Kidney (tissue), 14 donors: ENCODE results near the gene TSPAN1. TPM values are rescaled to one million over a fixed set of nuclear protein-coding genes. Genes with fewer than 3 reads are reported as not detected.

Source experiments
- DNase-seq, 5 donors: peaks; one replicate each; pipeline ENCODE4 v3.0.0-alpha.2; 2013 to 2020
- FAIRE-seq: peaks from 2 replicates; lab custom pipeline; 2012; peaks lifted over from hg19 to GRCh38; lab: Jason Lieb, UNC
- H3K27ac ChIP-seq, 2 donors: one replicate each; pipeline ENCODE4 v1.7.0; 2013; ENCODE audit warnings: low read depth in 2 of 2, low read length in 2 of 2, inconsistent platforms in 1 of 2
- H3K27me3 ChIP-seq: one replicate; pipeline ENCODE4 v1.7.1; 2013; ENCODE audit warnings: low read length, inconsistent platforms; ENCODE audit not compliant: control insufficient read depth, insufficient read depth
- H3K36me3 ChIP-seq, 3 donors: one replicate each; pipeline versions ENCODE4 v1.7.0 to v1.7.1; 2013; ENCODE audit warnings: low read length in 3 of 3, control low read depth in 1 of 3, inconsistent platforms in 1 of 3; ENCODE audit not compliant: insufficient read depth in 3 of 3, control insufficient read depth in 2 of 3
- H3K4me1 ChIP-seq, 3 donors: one replicate each; pipeline versions ENCODE4 v1.7.0 to v1.7.1; 2013; ENCODE audit warnings: low read length in 3 of 3, inconsistent platforms in 1 of 3, low read depth in 1 of 3; ENCODE audit not compliant: control insufficient read depth in 2 of 3, insufficient read depth in 2 of 3
- H3K4me3 ChIP-seq, 3 donors: one replicate each; pipeline versions ENCODE4 v1.7.0 to v1.8.1; 2013; ENCODE audit warnings: low read length in 3 of 3, control low read depth in 1 of 3, inconsistent platforms in 1 of 3
- H3K9ac ChIP-seq, 3 donors: one replicate each; pipeline versions ENCODE4 v1.7.0 to v1.7.1; 2013; ENCODE audit warnings: low read length in 3 of 3, control low read depth in 1 of 3, inconsistent platforms in 1 of 3
- H3K9me3 ChIP-seq, 3 donors: one replicate each; pipeline versions ENCODE4 v1.7.0 to v1.7.1; 2013; ENCODE audit warnings: low read length in 3 of 3, control low read depth in 1 of 3, inconsistent platforms in 1 of 3; ENCODE audit not compliant: control insufficient read depth in 2 of 3, insufficient read depth in 1 of 3
- CTCF ChIP-seq: IDR thresholded peaks from 3 replicates; pipeline ENCODE4 v1.5.1; 2012; ENCODE audit warnings: mild to moderate bottlenecking, moderate library complexity, borderline replicate concordance; ENCODE audit not compliant: insufficient read depth; ENCODE audit errors: extremely low read depth
- intact Hi-C: fragments of 100-400 bp; cut with DNase I; formaldehyde crosslinking; loops from one replicate; pipeline ENCODE4 v1.11.1; 2022
- polyA plus RNA-seq: library from polyadenylated mRNA; stranded (reverse); fragments of 350-450 nt; fragmentation: Illumina TruSeq; extraction: RNeasy Lipid Tissue Mini Kit (QIAGEN cat#74804); gene quantifications from one replicate; pipeline ENCODE4 v1.2.3, GENCODE V29; 2014; ENCODE audit warnings: low read depth, low replicate concordance; ENCODE audit not compliant: insufficient read depth
- total RNA-seq: library from RNA; stranded (reverse); fragmentation: NEBNext Ultra II Directional; extraction: Animal tissue kit (Norgen Biotek cat#: 25700); gene quantifications from one replicate; pipeline ENCODE4 v1.2.1, GENCODE V29; 2021
- donor health status: control.
- donor health status: control.
- donor health status: control.
- donor health status: control.
- donor health status: control.
- donor health status: DM: yes; HTN: yes; CAD: no.
- donor health status: Normal renal cell carcinoma (clear cell type).

Gene TSPAN1
- total and polyA plus RNA-seq, 2 donors from 2014 or later = 518 to 578 TPM

GRCh38 chr1:46159516-46159915, 15.4 kb upstream of the TSPAN1 start:
- intact Hi-C loops = no loop called here
- TF ChIP-seq CTCF = no peak

GRCh38 chr1:46160212-46160611, 14.7 kb upstream of the TSPAN1 start:
- Histone ChIP-seq H3K9me3 (no peaks in the 10 kb centered on the region), H3K36me3 (no peaks in the 10 kb centered on the region), H3K4me1 (no peaks in the 10 kb centered on the region), H3K27ac (no peak overlapping the region), H3K9ac (no peak overlapping the region), H3K27me3 (no peaks in the 10 kb centered on the region), H3K4me3 (no peak overlapping the region)
- FAIRE-seq = no peak
- no peak for DNase-seq
- no peak for TF ChIP-seq CTCF
- intact Hi-C loops = no loop called here

More at GRCh38 chr1:46159516-46159915, 15.4 kb upstream of the TSPAN1 start:
- H3K27ac ChIP-seq = no peak overlapping the region
- no peak overlapping the region for H3K9ac ChIP-seq
- H3K4me1 ChIP-seq = no peaks in the 10 kb centered on the region
- no peaks in the 10 kb centered on the region for H3K27me3 ChIP-seq
- no peak overlapping the region for H3K4me3 ChIP-seq
- FAIRE-seq (no peak), DNase-seq (no peak)
- no peaks in the 10 kb centered on the region for H3K36me3 ChIP-seq
- no peaks in the 10 kb centered on the region for H3K9me3 ChIP-seq

DNA sequence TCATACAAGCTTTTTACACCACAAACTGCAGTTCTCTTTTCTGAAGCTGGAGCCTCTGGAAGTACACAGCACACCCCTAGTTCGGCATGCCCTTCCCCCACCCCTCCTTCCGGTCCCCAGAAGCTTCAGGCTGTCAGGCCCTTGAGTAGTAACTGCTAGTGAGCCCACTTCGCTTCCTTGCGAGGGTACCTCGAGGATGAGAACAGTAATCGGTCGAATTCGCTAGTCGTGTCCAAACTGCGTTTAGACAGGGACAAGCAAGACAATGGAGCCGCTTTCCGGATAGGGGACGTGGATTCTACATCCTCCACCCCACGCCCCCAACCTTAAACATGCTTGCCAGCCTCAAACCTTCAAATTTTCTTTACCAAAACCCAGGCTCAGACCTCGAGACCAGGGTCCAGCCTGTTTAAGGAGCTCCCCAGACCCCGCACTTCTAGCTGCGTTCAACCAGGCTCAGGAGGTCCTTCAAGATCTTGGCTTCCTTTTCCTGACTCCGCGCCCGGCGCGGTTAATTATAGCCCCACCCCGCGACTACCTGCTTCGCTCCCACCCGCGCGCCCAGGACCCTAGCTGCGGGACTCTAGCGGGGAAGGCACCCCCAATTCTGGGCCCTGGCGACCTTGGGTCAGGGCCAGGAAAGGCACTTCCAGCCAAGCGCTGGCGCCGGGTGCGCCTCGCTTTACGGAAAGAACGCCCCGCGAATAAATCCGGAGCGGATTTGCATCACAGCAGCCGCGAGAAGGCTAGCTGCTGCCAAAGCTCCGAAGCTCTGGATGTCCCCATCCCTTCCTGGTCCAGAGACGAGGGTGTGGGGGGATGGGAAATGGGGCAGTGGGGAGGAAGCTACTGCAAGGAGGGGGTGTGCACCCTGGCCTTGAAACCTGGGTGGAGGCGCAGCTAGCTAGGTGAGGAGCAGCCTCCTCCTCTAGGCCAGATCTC, 8.1 kb upstream of the TSPAN1 start:
- H3K4me1 ChIP-seq = peaks cover 0 to 19% (median 9%) of the 10 kb centered on the region in 3 donors
- FAIRE-seq (no peak), DNase-seq (peak in 4 of 5 donors; percentile 33 to 86 (median 55))
- H3K36me3 ChIP-seq = no peaks in the 10 kb centered on the region
- H3K27me3 ChIP-seq = no peaks in the 10 kb centered on the region
- intact Hi-C loops = no loop called here
- peak overlapping the region; percentile 64 to 84 for H3K27ac ChIP-seq
- peak overlapping the region in 2 of 3 donors; percentile 48 to 67 for H3K9ac ChIP-seq
- H3K4me3 ChIP-seq = peak overlapping the region; percentile 7 to 48 (median 32)
- no peaks in the 10 kb centered on the region for H3K9me3 ChIP-seq
- TF ChIP-seq CTCF = no peak
